GM21619 (cell line): ENCODE data around the gene TM7SF2.
"Not testable (repeated sequence)": the region's sequence is repeated elsewhere in the genome, so short reads cannot be mapped to it uniquely, and the experiment has no call there.

ENCODE experiments used
- ATAC-seq: cut with Tn5 transposase; IDR thresholded peaks from one replicate; pipeline ENCODE4 v1.9.1; 2021; ENCODE audit not compliant: unreplicated experiment

TM7SF2 gene

DNA sequence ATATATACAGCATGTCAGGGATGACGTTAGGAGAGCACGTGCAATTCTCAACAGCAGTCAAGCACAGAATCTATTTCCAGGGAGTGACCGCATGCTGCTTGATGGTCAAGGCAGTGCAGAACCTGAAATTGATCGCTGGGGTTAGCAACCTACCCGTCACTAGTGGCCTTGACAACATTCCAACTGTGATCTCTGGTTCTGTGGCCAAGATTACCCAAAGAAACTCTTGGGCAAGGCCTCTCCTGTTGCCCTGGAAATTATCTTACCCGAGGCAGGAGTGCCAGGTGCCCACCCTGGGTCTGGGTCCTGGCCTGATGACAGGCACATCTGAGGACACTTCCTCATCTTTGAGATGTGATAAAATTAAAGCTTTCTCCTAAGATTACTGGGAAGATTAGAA lies 2.2 kb downstream of the TM7SF2 start:
- no peak for ATAC-seq

DNA sequence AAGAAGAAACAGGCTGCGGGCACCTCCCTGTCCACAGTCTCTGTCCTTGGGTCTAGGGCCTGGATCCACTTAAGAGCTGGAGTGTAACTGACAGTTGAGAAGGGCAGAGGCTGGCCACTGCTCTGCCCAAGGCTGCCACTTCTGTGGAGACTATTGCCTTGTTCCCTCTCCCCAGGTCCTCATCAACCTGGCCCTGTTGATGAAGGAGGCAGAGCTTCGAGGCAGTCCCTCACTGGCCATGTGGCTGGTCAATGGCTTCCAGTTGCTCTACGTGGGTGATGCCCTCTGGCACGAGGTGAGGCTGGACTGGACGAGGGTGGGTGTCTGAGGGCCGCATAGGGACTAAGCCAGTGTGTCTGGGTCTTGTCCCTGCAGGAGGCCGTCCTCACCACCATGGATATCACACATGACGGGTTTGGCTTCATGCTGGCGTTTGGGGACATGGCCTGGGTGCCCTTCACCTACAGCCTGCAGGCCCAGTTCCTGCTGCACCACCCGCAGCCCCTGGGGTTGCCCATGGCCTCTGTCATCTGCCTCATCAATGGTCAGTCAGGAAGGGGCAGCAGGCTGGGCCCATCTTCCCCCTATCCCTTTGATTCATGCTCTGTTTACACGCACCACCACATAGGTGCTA lies 3.0 kb downstream of the TM7SF2 start:
- no peak for ATAC-seq

DNA sequence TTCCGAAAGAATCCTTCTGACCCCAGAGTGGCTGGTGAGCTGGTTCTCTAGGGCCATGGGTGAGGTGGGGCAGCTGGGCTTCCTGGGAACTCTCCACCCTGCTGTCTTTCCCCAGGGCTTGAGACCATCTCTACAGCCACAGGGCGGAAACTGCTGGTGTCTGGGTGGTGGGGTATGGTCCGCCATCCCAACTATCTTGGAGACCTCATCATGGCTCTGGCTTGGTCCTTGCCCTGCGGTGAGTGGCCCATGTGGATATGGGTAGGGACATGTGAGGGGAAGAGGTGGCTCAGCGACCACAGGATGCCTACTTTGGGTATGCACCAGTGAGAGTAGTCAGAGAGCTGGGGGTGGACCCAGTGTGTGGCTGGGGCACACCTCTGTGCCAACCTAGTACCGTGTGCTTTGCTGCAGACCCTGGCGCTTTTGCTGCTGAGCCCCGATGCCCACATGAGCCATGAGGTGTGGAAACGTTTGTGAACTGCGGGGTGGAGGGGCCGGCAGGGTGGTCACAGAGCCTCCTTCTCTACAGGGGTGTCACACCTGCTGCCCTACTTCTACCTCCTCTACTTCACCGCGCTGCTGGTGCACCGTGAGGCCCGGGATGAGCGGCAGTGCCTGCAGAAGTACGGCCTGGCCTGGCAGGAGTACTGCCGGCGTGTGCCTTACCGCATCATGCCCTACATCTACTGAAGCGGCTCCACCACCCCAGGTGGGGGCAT lies 3.9 kb downstream of the TM7SF2 start:
- ATAC-seq: no peak

DNA sequence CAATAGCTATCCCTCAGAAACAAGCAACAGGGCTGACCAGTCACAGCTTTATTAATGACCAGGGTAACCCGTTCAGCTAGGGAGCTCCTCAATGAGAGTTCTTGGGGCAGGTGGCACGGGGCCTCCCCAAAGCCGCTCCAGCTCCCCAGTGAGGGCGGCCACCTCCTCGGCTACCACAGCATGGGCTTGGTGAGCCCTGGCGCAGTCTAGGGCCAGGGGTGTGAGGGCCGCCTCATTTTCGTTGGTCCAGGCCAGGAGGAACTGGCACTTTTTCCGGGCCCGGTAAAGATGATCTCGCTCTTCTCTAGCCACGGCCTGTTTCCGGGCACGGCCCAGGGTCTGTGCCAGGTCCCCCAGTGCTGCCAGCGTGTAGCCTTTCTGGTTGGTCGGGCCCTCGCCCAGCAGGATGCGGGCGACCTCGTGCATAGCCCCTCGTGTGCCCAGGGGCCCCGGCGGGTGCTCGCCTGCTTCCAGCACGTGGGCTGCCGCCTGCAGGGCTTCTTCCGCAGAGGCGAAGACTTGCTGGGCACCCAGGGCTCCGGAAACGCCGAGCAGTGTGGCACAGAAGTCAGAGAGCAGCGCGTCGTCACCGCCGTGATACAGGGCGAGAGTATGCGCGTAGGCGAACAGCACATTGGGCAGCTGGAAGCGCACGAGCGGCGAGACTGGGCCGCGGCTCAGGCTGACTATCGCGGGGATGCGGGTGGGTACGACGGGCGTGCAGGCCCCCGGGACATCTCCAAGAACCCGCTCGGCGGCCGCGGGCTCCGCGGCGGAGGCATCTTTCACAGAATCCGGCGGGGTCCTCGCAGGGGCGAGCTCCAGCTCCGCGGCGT lies 4.9 kb downstream of the TM7SF2 start:
- ATAC-seq: no peak

DNA sequence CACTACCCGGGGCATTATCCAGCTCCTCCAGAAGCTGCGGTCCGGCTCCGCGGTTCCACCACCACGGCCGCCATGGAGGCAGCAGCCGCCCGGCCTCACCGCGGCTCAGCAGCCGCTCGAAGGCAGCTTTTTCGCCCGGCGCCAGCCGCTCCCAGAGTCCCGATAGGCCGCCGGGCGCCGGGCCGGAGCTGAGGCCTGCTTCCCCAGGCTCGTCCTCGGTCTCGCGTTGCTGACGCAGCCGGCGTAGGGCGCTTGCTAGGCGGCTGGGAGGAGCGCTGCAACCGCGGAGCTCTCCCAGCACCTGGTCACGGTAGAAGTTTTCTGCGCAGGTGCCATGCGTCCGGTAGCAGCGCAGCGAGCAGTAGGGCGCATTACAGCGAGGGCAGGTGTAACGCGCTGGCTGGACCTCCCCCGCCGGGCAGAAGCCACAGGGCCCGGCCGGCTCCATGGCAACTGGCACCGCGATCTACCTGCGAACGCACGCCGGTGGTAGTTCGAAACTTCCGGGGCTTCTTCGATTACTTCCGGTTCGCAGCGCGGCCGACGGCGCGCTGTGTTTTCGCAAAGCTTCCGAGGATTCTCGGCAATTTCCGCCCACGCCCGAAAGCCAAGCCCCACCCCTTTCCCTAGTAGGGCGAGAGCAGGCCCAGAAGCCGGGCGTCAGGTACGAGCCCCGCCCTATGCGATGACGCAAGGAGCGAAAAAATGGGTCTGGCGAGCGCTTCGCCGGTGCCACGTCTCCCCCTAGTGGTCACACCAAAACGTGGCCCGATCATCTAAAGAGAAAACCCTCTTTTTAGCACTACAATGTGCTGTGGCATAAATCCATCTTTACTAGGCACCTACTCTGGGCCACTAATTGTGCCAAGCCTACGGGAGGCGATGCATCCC lies 5.8 kb downstream of the TM7SF2 start, which contains the start of gene ZNHIT2:
Gene ZNHIT2, minus strand, starts transcription at position 496 of the 891 bp plus-strand sequence. Its CDS starts 48 bp downstream, at position 448.
- ATAC-seq: peak; percentile 49

DNA sequence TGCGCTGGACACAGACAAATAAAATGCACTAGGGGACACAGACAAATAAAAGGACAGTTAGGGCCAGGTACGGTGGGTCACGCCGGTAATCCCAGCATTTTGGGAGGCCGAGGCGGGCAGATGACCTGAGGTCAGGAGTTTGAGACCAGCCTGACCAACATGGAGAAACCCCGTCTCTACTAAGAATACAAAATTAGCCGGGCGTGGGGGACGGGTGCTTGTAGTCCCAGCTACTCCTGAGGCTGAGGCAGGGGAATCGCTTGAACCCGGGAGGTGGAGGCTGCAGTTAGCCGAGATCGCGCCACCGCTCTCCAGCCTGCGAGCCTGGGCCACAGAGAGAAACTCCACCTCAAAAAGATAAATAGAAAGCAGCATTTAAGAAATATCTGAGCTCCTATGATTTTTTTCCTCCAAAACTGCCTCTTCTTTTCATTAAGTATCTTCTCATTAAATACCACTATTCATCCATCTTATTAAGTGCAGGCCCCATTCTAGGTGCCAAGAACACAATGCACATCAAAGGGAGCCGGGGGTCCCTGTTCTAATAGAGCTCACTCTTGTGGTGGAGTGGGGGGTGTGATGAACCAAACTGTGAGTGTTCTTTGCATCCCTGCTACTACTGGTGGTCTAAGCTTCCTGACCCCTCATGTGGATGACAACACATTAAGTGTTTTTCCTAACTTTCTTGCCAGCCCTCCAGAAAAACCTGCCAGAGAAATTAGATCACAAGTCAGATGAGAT lies 6.6 kb downstream of the TM7SF2 start:
- ATAC-seq: no peak

DNA sequence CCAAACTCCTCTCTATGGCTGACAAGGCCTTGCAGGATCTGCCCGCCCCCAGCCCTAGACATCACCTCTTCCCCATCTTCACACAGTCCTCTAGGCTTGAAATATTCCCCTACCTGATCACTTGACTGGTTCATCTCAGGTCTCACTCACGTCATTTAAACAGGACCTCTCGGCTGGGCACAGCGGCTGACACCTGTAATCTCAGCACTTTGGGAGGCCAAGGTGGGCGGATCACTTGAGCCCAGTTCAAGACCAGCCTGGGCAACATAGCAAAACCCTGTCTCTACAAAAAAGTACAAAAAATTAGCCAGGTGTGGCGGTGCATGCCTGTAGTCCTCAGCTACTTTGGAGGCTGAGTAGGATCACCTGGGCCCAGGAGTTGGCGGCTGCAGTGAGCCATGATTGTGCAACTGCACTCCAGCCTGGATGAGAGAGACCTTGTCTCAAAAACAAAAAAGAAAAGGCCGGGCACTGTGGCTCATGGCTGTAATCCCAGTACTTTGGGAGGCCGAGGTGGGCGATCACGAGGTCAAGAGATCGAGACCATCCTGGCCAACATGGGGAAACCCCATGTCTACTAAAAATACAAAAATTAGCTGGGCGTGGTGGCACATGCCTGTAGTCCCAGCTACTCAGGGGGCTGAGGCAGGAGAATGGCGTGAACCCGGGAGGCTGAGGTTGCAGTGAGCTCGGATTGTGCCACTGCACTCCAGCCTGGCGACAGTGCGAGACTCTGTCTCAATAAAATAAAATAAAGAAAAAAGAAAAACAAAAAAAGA lies 7.4 kb downstream of the TM7SF2 start:
- ATAC-seq: not testable (repeated sequence)

DNA sequence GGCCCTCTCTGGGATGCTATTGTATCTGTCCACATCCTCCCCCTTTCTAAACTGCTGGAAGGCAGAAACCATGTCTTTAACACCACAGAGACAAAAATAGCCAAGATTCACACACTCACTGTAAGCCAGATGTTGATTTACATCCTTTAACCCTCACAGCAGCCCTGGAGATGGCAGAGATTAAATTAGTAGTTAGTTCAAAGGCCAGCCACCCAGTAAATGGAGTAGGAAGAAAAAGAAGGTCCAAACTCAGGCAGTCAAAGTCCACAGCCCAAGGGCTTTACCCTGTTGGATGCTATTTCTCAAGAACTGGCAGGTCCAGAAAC lies 8.0 kb downstream of the TM7SF2 start:
- ATAC-seq: no peak

DNA sequence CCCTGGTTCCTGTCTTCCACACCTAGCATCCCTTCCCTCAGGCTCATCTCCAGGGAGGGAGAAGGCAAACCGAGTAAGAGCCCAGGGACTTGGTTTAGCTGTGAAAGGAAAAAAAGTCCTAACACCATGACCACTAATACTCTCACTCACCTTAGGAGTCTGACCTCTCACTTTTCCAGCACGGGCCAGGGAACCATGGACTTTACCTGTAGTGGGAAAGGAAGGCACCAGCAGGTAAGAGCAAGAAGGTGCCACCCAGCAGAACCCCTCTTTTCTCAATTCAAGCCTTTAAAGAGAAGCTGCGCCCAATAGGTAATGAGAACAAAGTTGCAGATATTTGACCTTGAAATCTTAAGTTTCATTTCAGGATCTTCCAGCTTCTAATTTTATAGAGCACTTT lies 9.2 kb downstream of the TM7SF2 start:
- no peak for ATAC-seq

DNA sequence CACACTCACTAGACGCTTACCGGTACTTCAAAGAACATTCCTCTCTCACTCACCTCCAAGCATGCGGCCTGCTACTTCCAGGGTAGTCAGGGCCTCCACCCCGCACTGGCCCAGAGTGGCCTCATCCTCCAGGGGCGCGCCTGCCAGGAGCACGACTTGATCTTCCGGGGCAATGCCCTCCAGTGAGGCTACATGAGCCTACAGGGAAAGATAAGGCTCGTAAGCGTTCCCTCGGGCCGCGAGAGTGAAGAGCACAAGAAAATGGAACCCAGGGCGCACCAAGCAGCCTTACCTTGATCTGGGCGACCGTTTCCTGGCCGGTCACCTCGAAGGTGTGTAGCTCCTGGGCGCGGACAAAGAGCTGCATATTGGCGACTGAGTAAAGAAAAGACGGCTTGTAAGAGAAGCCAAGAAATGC lies 9.8 kb downstream of the TM7SF2 start:
- ATAC-seq: no peak

DNA sequence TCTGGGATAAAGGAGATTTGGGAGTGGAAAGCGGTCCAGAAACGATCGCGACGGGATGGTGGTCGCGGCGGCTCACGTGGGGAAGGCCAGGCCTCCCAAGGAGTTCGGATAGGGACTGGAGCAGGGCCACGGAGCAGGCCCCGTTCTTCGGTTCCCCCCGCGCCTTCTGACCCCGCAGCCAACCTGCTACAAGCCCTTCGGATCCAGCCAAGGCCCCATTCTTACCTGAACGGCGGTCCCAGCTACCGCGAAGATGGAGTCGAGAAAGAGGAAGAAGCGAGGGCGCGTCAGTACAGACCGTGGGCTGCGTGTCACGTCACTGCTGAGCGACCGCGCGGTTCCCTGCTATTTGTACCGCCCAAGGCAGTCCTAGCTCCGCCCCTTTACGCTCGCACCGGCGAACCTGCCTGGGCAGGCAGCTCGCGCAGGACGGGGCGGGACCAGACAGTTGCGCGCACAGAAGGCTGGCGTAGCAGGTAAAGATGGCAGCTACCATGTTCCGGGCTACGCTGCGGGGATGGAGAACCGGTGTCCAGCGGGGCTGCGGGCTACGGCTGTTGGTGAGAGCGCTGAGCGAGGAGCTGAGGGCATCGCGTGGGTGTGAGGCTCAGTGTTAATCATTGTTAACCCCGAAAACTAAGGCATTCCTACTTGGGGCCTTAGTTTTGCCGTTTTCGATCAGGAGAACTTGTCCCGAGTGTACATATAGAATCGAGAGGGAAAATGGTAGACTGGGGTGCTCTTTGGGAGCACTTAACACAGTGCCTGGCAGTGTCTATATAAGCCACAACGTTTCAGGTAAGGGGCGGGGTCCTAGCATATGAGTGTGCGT lies 10.4 kb downstream of the TM7SF2 start, which contains the start of the genes FAU and MRPL49:
Gene FAU, minus strand, starts transcription at position 270 of the 832 bp plus-strand sequence. CDS start 321 bp downstream, outside the sequence.
Gene MRPL49, plus strand, starts transcription at position 457 of the 832 bp plus-strand sequence. Its CDS starts 26 bp downstream, at position 483.
- ATAC-seq: peak; percentile 62

DNA sequence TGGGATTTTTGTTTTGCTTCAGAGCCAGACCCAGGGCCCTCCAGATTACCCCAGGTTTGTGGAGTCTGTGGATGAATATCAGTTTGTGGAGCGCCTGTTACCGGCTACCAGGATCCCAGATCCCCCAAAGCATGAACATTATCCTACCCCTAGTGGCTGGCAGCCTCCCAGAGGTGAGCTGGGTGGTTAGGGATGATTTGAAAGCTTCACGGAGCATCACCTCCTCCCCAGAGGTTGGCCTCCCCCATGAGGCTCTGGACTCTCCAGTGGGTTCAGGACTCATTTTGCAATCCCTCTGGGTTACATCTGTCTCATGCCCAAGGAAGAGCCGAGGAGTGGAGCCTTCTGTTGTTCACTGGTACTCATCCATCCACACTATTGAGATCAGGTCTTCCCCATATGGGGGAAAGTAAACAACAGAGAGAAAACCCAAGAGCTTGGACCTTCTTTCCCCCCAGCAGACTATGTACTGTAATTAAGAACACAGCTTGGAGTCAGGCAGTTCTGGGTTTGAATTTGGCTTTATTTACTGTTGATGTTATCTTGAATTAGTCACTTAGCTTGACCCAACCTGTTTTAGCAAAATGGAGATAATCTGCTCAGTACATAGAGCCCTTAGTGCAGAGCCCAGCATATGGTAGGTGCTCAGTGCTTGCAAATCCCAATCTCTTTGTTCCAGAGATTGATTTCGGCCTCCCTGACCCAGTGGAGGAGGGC lies 13.0 kb downstream of the TM7SF2 start:
- ATAC-seq: no peak

DNA sequence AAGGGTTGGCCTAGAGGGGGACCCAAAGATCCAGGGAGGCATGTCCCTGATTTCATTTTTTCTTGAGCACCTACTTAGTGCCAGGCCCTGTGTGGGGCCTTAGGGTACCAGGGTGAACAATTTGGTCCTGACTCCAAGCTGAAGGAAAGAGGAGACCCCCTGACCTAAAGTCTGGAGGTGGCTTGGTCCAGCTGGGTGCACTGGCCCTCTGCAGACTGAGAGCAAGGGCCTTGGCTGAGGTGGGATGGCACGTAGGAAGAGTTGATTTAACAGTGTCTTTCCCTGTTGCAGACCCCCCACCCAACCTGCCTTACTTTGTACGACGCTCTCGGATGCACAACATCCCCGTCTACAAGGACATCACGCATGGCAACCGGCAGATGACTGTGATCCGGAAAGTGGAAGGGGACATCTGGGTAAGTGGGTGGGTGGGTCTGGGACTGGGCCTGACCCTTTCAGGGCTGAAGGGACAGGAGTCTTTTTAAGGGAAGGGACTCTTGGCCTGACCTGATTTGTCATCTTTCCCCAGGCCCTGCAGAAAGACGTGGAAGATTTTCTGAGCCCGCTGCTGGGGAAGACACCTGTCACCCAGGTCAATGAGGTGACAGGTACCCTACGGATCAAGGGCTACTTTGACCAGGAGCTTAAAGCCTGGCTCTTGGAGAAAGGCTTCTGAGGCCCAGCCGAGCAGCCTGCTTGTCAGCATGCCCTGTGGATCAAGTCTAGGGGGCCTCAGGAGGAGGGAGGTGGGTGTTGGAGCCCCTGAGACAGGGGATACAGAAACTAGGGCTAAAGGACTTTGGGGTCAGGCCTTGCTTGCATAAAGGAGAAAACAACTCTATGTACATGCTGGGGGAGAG lies 13.8 kb downstream of the TM7SF2 start:
- no peak for ATAC-seq

DNA sequence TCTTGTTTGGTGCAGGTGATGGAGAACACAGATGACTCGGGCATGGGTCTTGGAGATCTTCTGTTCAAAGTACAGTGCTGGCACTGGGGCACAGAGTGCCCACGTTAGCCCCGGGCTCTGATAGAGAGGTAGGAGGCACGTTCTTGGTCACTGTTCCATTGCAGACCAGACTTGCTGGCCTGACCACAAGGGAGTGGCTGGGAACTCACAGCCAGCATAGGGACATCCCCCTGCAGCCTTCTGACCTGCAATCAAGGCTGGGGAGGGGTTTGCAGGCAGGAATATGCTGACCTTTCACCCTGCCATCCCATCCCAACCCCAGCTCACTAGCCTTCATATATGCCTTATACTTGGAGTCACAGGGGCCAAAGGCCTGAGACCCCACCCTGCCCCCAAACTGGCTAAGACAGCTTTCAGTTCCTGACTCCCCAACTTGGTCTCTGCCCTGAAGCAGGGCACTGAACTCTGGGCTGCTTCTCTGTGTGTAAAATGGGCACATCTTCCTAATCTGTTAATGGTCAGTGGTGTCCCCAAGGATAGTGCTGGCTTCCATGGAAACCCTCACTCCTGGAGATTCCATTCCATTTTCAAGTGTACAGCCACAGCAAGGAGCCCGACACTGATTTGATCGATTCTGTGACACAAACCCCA lies 15.1 kb downstream of the TM7SF2 start:
- ATAC-seq: no peak

DNA sequence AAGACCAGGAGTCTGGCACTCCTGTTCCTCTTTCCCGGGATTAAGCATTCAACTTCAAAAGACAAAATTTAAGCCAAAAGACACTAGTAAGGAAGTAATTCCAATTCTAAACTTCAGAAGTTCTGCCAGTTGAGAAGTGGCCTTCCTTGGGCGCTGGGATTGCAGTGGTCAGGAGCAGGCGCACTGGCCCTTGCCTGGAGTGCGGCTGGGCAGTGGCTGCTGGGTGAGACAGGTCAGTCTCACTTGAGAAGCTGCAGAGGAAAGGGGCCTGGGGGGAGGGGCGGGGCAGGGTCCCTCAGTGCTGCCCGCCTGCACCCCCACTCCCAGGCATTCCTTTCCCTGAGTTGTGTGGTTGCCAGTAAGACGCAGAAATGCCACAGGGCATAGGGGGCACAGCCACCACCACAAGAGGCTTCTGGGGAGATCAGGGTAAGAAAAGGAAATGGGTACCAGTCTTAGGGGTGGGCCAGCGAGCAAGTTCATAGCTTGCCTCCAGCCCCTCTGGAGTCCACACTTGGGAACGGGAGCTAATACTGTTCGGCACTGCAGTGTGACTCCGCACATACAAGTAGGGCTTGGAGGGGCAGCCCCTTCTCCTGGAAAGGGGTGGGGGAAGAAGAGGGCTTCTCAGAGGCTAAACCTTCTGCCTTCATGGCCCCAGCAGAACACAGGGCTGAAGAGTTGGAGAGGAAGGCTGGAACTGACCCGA lies 16.0 kb downstream of the TM7SF2 start:
- ATAC-seq: no peak
